GOT3 (cell line): Measurements from ENCODE around the gene RALGAPA1.
"Not testable (repeated sequence)": the region's sequence is repeated elsewhere in the genome, so short reads cannot be mapped to it uniquely, and the experiment has no call there.

ENCODE experiments used
- DNase-seq: peaks from one replicate; lab custom pipeline; 2025; ENCODE audit warnings: mixed read lengths; lab: John Stamatoyannopoulos, UW

RALGAPA1 gene

GRCh38 chr14:35699791-35700444 lies 109.2 kb downstream of the RALGAPA1 start:
- no peak for DNase-seq

- no peak for DNase-seq
Observed at GRCh38 chr14:35696575-35696974, 112.5 kb downstream of the RALGAPA1 start.

DNA sequence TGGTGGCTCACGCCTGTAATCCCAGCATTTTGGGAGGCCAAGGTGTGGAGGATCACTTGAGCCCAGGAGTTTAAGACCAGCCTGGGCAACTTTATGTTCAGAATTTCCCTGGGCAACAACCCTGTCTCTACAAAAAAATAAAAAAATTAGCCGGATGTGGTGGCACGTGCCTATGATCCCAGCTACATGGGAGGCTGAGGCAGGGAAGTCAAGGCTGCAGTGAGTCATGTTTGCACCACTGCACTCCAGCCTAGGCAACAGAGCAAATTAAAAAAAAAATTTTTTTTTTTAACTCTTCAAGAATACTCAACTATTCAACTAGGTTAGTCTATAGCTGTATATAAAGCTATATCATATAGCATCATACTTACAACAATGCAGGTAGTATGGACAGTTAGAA lies 113.0 kb downstream of the RALGAPA1 start:
- no peak for DNase-seq

- no peak for DNase-seq
Observed at GRCh38 chr14:35695647-35696046, 113.4 kb downstream of the RALGAPA1 start.

GRCh38 chr14:35695072-35695471 lies 114.0 kb downstream of the RALGAPA1 start:
- no peak for DNase-seq

- no peak for DNase-seq
Observed at GRCh38 chr14:35689000-35689460, 120.1 kb downstream of the RALGAPA1 start.

GRCh38 chr14:35688126-35688826 lies 120.8 kb downstream of the RALGAPA1 start:
- no peak for DNase-seq

GRCh38 chr14:35687335-35687939 lies 121.7 kb downstream of the RALGAPA1 start:
- no peak for DNase-seq

GRCh38 chr14:35683688-35684087 lies 125.4 kb downstream of the RALGAPA1 start:
- DNase-seq: not testable (repeated sequence)

GRCh38 chr14:35682802-35683201 lies 126.3 kb downstream of the RALGAPA1 start:
- no peak for DNase-seq

GRCh38 chr14:35678403-35679028 lies 130.6 kb downstream of the RALGAPA1 start:
- no peak for DNase-seq

- DNase-seq: no peak
Observed at GRCh38 chr14:35669782-35670181, 139.3 kb downstream of the RALGAPA1 start.

DNA sequence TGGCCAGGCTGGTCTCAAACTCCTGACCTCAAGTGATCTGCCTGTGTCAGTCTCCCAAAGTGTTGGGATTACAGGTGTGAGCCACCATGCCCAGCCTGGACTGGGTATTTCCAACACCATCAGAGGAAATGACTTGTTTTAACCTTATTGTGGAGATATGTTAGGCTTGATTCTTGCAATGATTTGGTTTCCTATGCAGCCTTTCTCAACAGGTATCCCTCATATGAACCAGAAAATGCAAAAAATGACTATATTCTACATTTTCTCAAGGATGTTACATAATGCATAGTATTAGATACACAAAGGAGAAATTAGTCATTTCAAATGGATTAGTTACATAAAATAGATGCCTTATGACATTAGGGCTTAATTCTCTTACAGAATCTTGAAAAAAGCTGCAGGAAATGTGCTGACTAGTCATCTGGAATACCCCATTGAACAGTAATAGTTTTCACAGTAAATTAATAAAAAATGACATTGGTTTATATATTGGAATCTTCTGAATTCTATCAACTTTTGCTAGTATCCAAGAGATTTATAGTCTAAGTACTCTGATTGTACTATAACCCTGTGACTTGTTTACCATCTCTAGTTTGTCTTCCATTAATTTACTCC lies 142.6 kb downstream of the RALGAPA1 start:
- DNase-seq: no peak

DNA sequence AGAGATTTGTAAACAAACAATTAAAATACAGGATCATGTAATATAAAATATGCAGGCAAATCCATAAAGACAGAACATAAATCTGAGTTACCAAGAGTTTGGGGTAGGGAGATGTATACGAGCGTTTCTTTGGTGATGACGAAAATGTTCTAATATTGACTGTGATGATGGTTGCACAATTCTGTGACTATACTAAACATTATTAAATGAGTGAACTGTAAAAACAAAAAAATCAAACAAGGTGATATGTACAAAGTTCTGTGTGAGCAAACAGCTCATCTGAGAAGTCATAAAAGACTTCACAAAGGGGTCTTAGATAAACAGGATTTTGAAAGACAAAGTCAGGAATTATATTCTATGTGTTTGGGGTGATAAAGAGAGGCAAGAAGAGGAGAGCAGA lies 147.2 kb downstream of the RALGAPA1 start:
- no peak for DNase-seq

DNA sequence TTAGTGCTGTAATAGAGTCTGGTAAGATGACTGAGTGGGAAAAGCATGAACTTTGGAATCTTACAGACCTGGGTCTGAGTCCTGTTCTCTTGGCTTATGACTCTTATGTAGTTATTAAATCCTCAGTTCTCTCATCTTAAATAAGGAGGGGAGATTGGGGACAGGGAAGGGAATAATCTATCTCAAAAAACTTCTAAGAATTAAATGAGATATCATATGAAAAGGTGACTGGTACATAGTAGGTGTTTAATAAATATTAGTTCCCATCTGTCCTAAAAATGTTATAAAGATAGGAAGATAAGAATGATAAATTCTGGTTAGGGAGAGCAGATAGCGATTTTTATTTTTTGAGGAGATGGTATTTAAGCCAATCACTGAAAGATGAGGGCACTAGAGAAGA lies 156.1 kb downstream of the RALGAPA1 start:
- DNase-seq: no peak

- no peak for DNase-seq
Observed at GRCh38 chr14:35643513-35643912, 165.6 kb downstream of the RALGAPA1 start.

GRCh38 chr14:35637851-35638250 lies 171.2 kb downstream of the RALGAPA1 start:
- DNase-seq: no peak

GRCh38 chr14:35637269-35637668 lies 171.8 kb downstream of the RALGAPA1 start:
- no peak for DNase-seq

GRCh38 chr14:35632676-35633075 lies 176.4 kb downstream of the RALGAPA1 start:
- DNase-seq: no peak

DNA sequence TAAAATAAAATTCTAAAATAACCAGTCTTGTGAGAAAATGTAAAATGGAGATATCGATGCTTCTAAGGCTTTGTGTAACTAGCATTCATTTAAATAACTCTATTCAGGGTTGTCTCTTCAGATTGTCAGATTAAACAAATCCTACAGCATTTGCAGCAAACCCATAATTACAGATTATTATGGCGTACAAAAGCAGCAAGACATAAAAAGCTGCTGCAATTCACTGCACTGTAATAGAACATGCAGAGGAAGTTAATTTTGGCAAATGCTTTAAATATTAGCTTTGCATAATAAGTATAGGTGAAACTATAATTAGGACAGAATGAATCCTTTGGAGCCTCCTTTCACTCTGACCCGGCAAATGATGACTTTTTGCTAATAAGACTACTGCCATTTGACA lies 176.8 kb downstream of the RALGAPA1 start:
- no peak for DNase-seq

DNA sequence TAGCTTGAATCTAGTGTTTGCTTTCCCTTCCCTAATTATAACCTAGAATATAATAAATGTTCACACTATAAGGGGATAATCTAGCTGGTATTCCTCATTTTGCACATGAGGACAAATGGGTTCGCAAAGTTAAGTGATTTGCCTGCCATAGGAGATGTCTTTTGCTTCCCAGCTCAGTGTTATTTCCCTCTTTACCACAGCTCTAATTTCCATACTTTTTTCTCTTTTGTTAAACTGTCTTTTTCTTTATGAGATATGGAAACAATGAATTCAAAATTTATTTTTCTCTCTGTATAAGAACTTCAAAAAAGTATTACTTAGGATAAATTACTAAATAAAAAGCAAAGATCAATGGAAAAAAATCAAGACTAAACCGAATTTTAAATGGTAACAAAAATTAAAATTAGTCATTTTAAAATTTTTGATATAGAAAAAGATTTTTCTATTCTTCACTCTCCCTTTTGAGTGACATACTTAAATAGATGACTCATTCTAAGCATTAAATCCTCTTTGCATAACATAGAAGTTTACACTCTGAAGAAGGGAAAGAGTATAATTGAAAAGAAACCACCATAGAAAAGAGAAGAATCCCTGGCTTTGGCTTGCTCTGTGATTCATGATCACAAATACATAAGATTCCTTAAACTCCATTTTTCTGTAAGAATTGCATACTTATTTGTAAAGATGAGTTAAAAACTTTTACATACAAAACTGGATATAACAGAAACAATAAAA lies 177.9 kb downstream of the RALGAPA1 start:
- DNase-seq: no peak

DNA sequence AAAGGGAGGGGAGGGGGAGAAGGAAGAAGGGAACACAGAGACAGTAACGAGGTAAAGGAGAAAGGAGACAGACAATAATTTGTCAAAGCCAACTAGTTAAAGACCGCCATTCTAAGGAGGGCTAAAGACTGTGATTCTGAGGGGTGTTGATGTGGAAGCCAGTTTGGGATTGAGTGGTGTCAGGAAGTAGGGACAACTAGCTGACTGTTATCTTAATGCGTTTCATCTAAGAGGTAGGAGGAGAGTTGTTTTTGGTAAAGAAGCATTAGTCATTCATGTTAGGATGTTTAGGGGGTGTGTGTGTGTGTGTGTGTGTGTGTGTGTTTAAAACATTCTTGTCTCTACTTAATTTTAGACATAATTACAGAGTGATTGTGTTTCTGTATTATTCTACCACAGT lies 180.1 kb downstream of the RALGAPA1 start:
- DNase-seq: no peak
